Putamen (tissue), 1 donor: Measurements from ENCODE around the gene CFAP54.
A peak's percentile ranks its signal among the peaks of the same experiment; 100 is the strongest.

ENCODE experiments used
- DNase-seq: peaks from one replicate; pipeline ENCODE4 v3.0.0-alpha.2; 2016; ENCODE audit warnings: low spot score

Gene CFAP54

DNA sequence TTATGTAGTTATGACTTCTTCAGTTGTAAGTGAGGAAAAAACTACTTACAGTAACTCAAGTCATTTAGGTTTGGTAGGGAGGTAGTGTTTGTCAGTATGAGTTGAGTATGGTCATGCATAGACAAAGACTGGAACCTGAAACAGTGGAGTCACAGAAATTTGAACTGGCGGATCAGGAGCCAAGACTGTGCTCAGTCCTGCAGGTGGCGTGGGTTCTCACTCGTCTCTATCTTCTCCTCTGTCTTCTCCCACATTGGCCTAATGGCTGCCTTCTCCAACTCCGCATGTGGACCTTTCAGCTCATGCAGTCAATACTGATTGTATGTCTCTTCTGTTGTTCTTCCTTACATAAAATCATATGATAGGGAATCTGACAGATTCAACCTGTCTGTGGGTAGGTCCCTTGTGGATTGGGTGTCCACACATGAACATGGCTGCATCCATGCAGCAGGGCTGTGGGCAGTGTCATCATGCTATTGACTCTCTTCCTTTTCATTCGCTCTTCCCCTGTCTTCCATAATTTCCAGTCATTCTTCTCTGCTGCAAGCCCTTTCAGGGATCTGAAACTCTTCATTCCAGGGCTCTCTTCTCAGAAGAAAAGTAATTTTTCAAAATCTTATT lies 338.9 kb downstream of the CFAP54 start:
- no peak for DNase-seq

DNA sequence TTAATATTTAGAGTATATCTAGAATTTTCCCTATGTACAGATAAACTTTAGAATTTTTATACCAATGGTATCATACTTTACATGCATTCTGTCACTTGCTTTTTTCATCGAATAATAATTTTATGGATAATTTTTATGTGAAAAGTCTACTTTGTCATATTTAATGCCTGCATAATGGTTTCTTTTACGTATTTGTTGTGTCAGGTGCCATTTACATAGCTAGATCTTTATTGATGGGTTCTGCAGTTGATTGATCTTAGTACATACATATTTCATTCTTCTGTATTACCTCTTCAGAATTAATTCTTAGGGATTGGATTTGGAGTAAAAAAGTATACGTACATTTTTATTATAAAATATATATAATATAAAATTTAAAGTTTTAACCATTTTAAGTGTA lies 340.0 kb downstream of the CFAP54 start:
- DNase-seq, result no peak

DNA sequence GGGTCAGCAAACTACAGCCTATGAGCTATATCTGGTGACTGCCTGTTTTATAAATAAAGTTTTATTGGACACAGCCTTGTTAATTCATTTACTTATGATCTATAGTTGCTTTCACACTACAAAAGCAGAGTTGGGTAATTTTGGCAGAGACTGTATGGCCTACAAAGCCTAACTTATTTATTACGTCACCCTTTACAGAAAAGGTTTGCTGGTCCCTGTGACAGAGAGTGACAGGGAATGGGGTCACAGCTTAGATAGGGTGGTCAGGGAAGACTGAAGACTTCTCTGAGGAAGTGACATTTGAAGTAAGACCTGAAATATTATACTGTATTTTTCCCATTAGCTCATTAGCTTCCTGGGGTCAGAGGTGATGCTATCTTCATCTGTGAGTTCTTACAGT lies 342.0 kb downstream of the CFAP54 start:
- no peak for DNase-seq

DNA sequence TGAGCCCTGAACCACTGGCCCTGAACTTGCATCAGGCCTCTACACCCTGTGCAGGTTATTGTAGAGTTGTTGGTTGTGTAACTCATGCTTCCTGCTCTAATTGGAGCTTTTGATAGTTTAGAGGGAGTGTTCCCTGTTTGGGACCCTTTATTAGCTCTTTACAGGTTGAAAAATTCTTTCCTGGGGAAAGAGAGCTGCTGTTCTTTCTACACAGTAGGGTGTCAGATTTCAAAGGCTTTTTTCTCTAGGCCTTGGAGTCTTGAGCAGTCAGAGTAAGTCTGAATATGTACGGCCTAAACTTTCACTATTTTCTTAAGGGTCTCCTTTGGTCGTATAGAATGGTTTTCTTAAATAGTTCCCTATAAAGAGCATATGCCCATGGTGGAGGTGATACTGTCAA lies 356.9 kb downstream of the CFAP54 start:
- DNase-seq, result no peak

DNA sequence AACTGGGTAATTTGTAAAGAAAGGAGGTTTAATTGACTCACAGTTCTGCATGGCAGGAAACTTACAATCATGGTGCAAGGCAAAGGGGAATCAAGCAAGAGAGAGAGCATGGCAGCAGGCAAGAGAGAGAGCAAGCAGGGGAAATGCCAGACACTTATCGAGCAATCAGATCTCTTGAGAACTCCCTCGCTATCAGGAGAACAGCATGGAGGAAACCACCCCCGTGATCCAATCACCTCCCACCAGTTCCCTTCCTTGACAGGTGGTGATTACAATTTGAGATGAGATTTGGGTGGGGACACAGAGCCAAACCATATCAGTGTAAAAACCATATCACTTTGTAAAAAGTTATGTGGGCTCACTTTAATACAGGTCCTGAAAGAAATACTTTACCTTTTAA lies 361.3 kb downstream of the CFAP54 start:
- DNase-seq, result peak; percentile 73

DNA sequence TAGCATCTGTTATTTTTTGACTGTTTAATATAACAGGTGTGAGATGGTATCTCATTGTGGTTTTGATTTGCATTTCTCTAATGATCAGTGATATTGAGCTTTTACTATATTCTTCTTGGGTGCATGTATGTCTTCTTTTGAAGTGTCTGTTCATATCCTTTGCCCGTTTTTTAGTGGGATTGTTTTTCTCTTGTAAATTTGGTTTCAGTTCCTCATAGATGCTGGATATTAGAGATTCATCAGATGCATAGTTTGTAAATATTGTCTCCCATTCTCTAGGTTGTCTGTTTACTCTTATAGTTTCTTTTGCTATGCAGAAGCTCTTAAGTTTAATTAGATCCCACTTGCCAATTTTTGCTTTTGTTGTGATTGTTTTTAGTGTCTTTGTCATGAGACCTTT lies 368.8 kb downstream of the CFAP54 start:
- no peak for DNase-seq

DNA sequence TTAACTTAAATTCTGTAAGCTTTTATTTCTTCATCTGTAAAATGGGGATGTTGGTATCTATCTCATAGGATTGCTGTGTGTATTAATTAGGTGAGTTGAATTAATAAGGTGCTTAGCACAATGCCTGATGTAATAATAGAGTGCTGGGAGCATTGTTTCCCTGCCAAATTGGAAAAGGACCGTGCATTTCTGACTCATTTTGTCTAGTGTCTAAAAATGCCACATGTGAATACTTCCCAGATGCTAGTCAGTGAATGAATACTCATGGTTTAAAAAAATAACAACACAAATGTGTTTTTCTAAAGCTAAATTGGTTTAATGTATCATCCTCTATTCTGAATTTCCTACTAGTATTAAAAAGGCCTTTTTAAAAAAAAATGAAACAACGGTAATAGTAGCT lies 372.3 kb downstream of the CFAP54 start:
- DNase-seq, result no peak

DNA sequence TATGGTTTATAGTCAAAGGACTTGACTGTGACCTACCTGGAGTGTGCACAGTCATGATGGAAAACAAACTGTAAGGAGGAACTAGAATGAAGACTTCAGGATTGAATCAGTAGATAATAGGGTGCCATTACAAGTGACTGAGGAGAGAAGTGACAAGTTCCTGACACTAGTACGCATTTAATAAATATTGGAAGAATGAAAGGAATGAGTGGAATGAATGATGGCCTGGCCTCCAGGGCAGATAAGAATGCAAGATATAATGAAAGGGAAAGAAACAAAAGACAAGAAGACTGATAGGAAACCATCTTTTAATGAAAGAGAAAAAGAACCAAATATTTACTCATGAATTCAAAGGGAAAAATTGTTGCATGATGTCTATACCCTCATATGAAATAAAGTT lies 372.9 kb downstream of the CFAP54 start:
- no peak for DNase-seq

DNA sequence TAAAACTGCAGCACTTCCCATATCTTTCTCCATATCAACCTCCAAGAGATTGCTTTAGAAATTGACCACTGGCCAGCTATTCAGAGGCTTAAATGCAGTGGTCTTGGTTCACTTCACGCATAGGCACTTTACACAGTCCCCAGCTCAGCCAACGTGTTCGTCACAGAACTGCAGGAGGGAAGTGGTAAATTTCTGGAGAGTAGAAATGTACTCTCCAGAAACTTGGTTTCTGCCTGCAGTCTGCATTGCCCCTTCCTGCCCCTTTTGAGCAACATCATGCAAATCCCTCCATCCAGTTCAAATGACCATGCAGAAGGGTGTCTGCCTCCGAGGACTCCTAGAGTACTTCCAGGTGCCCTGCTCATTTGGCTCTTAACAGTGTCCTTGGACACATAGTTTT lies 375.0 kb downstream of the CFAP54 start:
- DNase-seq, result no peak

DNA sequence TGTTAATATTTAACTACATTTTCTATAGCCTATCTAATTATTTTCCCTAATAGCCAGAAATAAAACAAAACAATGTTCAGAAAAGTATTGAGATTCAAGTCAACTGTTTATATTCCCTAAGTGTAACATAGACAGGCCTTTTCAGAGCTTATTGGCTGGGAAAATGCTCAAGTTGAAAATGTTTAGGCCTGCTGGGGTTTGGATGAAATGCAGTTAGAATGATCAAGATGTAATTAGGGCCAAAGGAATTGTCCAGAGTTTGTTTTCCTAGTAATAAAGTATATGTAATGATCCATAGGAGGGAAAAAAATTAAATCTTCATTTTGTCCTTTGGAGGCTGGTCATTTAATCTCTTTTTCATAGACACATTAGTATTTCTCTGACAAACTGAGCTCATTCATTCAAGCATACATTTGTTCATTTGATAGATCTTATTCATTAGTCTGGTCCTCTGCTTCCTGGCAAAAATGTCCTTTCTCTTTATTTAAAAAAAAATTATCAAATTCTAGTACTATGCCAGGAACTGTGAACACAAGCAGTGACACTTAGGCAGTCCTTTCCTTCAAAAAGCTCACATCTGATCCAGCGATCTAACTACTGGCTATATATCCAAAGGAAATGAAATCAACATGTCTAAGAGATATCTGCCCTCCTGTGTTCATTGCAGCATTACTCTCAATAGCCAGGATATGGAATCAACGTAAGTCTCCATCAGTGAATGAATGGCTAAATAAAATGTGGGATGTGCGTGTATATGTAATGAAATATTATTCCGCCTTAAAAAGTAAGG lies 377.6 kb downstream of the CFAP54 start:
- DNase-seq, result no peak

DNA sequence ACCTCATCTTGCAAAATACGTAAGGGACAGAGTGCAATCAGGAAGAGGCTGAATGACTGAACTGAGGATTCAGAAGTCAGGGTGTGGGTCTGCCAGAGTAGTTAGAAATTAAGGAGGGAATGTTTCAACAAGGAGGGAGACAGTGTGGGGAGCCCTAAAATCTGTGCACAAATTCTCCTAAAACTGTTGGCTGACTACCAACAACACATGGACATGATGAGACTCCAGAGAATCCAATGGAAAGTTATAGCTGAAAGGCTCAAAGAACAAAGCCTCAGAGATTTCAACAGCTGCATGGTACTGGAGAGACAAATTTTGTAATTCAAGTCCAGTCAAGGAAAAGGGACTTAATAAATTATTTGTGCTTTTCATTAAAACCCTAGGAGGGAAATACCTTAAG lies 381.6 kb downstream of the CFAP54 start:
- DNase-seq, result no peak

DNA sequence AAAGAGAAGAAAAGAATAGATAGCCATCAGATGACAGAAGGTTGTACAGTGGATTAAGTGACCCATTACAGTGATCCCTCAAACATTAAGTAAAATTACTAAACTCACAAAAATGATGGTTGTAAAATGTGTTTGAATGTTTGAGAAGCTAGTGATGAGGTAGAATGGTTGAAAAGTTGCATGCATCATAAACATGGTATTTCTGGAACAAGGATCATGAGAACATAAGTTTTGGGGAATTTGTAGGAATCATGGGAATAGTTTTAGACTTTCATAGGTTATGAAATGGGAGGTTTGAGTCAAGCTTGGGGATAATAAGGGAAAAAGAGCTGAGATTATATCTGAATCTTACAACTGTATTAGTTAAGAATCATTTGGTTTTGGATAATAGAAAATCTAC lies 383.6 kb downstream of the CFAP54 start:
- DNase-seq, result no peak

DNA sequence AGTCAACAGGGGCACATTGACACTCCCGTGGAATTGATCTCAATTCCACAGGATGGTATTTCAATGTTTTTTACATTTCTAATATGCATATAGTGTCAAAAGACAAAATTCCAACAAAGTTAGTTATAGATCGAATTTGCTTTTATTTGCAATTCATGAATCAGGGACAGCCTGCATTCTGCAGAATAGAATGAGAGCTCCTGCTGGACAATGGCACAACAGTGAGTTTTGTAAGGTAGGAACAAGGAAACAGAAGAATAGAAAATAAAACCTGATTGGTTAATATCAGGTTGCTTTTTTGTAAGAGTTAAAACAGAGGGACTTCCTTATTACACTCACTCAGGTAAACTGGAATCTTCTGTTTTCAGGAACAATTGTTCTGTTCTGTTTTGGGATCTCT lies 384.8 kb downstream of the CFAP54 start:
- DNase-seq, result no peak

DNA sequence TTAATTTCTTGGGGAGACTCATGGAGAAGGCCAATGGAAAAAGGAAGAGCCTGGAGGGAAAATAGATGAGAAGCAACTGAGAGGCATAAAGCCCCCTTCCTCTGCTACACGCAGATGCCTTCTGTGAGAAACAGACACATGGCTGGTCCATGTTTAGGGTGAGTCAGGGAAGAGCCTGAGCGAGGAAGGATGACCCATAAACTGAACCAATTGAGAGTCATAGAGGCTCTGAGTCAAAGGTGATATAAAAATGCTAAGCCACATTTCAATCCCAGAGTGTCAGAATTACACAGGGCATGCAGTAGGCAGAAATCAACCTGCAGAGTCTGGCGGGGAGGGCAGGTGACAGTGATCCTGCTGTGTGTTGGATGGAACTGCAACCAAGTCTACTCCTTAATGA lies 387.6 kb downstream of the CFAP54 start:
- DNase-seq, result no peak

DNA sequence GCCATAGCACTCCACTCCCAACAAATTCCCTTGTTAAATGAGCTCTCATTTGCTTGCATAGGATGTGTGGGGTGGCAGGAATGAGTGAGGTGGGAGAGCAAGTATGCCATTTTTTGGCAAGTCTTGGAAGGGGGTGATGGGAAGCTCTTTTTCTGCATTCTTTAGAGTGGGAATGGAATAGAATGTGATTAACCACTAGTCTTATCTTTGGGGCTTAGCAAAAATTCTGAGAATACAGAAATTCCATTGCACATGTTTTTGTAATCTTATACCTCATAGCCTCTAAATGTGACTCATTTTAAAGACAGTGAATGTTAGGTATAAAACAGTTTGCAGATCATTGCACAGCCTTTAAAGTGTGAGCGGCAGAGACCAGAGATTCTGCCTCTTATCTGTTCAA lies 389.3 kb downstream of the CFAP54 start:
- no peak for DNase-seq

DNA sequence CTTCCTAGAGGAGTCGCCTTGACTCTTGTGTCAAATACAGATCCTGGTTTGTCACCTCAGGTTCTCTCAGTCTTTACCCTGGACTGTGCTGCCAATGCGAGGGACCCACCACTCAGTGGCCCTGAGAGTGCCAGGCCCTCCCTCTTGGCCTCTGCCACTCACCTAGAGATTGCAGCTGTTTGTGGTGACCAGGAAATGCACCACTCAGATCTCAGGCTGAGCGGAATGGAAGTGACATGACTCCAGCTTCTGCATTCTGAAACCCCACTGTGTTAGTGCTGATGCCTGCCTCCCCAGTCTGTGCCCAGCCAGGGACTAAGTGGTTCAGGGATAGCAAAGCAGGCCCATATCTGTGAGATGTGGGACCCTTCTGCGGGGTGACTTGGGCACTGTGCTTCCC lies 389.9 kb downstream of the CFAP54 start:
- DNase-seq, result no peak

DNA sequence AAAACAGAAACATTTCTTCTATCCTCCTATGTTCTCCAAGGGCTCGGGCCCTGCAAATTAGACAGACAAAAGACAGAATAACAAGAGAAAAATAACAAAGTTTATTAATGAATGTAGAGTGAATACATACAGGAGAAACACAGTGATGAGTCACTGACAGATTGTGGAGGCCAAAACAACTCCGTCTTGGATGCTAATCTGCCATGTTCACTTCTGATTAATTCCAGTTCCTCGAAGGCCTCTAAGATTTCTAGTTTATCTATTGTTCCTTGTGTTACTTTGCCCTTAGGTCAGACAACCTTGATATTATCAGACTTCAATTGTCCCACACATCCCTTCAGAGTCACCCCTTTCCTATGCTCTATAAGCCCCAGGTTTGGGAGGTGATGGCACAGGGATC lies 390.8 kb downstream of the CFAP54 start:
- no peak for DNase-seq

DNA sequence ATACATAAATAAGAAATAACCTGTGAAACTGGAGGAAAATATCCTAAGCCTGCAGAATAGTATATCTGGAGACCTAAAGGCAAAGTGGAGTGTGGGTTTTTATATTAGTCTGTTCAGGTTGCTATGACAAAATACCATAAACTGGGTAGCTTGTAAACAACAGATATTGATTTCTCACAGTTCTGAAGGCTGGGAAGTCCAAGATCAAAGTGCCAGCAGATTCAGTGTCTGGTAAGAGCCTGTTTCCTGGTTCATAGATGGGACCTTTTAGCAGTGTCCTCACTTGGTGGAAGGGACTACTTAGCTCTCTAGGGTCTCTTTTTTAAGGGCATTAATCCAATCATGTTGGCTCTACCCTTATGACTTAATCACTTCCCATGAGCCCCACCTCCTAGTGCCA lies 392.2 kb downstream of the CFAP54 start:
- DNase-seq, result no peak

DNA sequence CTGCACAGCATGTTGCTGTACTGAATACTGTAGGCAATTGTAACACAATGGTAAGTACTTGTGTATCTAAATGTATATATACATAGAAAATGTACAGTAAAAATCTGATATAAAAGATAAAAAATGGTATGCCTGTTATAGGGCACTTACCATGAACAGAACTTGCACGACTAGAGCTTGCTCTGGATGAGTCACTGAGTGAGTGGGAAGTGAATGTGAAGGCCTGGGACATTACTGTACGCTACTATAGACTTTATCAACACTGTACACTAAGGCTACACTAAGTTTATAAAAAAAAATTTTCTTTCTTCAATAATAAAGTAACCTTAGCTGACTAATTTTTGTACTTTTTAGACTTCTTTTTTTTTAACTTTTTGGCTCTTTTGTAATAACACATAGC lies 393.5 kb downstream of the CFAP54 start:
- no peak for DNase-seq

DNA sequence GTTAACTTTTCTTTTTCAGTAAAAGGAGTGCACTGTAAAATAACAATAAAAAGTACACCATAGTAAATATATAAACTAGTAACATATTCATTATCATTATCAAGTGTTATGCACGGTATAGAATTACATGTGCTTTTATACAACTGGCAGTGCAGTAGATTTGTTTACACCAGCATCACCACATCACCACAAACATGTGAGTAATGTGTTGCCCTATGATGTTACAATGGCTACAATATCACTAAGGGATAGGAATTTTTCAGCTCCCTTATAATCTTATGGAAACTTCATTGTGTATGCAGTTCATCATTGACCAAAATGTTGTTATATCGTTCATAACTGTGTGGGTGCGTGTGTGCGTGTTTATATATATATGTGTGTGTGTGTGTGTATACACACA lies 394.2 kb downstream of the CFAP54 start:
- DNase-seq, result no peak

DNA sequence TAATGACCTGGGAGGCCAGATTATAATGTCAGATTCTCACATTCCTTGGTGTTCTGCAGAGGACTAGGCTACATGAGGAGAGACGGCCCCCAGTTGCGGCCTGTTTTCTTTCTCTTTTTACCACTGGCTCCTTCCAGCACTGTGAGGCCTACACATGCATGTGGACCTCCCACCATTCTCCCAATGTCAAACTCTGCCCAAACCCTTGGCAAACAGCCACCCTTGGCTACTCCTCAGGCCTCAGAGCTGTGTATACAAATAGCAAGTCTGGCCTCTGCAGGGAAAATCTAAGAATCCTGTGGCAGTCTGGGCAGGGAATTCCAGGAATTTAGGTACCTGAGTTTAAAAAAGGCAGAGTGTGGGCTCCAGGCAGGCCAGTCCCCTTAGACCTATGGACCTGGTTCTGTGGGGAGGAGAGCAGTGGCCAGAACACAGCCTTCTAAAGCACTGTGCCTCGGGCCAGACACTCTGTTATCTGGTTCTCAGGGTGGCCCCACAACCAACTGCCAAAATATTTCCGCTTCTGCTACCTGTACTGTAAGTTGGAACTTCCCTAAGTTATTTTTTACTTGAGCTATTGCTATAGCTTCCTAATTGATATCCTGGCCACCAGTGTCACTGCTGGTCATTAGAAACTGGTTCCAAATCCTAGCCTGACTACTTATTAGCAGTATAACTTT lies 397.8 kb downstream of the CFAP54 start:
- DNase-seq, result peak; percentile 35

DNA sequence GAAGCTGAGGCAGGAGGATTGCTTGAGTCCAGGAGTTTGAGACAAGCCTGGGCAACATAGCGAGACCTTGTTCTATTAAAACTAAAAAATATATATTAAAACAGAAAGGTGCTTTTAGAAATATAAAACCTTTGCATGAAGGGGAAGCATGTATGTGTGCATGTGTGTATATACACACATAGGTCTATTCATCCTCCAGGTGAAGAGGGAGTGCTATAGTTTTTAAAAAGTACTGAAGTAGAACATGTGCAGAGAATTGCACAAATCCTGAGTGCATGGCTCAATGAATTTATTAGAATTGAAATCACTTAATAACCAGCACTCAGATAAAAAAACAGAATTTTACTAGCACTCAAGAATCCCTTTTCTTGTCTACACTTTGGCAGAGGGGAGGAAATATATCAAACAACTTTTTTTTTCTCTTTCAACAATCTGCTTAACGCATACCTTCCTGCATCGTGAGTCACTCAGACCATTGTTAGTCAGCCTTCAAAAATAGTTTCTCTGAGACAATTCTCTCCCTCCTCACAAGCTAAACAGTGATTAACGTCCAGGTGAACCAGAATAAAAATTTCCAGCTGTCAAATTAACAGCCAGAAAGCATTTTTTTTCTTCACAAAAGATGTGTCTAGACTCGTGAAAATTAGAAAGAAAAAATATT lies 400.0 kb downstream of the CFAP54 start:
- no peak for DNase-seq

DNA sequence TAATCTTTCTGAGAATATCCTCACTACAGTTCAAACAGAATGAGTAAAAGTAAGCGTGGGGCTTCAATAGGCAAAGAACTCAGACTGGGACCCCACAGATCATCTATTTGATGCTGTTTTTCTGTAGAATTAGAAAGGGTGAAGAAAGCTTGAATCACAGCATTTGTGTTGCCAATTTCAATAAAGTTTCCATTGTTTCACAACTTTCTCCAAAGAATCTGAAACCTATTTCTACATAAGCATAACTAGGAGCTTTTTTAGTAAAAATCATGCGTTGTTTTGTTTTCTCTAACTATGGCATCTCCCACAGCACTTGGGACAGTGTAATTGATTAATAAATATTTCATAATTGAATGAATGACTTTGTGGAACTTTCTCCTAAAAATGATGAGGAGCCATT lies 401.0 kb downstream of the CFAP54 start:
- DNase-seq, result no peak
